ENCODE results near the gene MYEOV. TPM values are rescaled to one million over a fixed set of nuclear protein-coding genes. Genes with fewer than 3 reads are reported as not detected.

MYEOV gene
- total RNA-seq, 1 experiment from 2014 or later, result 0.52 TPM

Other genes with a start within 250 kb of the MYEOV start
- 59.5 and 63.6 TPM in 2 replicates for gene TPCN2, start 245.2 kb upstream of the MYEOV start, total RNA-seq (2022)
- 0.12 and 0.66 TPM in 2 replicates for gene SMIM38, start 138.2 kb upstream of the MYEOV start, total RNA-seq (2022)
- gene LINC01488, start 187.5 kb downstream of the MYEOV start, total RNA-seq (2022), result 0.12 TPM in 1 of 2 replicates, not detected in the other

Data from Caco-2 (cell line).